MM.1S (cell line): ENCODE measurements around the gene CDK8.

ENCODE experiments used
- DNase-seq: peaks from one replicate; pipeline ENCODE4 v3.0.0-alpha.2; 2015
- H2AFZ ChIP-seq: fragments of 300-600 bp; sonication (generic); 2 replicates; pipeline ENCODE4 v1.6.0; 2016; ENCODE audit warnings: antibody characterized with exemption, low read length
- H3F3A ChIP-seq: fragments of 300-600 bp; sonication (generic); 2 replicates; pipeline ENCODE4 v1.6.1; 2016; ENCODE audit warnings: mild to moderate bottlenecking, antibody characterized with exemption, low read length, moderate library complexity, mixed read lengths; ENCODE audit not compliant: insufficient read depth
- H3K27ac ChIP-seq: fragments of 300-600 bp; sonication (generic); 2 replicates; pipeline ENCODE4 v1.5.1; 2016; ENCODE audit warnings: mild to moderate bottlenecking, low read length
- H3K27me3 ChIP-seq: fragments of 300-600 bp; sonication (generic); replicated peaks from 2 replicates; pipeline ENCODE4 v1.6.0; 2016; ENCODE audit warnings: low read length; ENCODE audit not compliant: insufficient read depth
- H3K36me3 ChIP-seq: fragments of 300-600 bp; sonication (generic); replicated peaks from 2 replicates; pipeline ENCODE4 v1.6.1; 2016; ENCODE audit warnings: mild to moderate bottlenecking, low read length, mixed read lengths; ENCODE audit not compliant: insufficient read depth
- H3K4me1 ChIP-seq: fragments of 300-600 bp; sonication (generic); 2 replicates; pipeline ENCODE4 v1.6.1; 2016; ENCODE audit warnings: low read length, mixed read lengths
- H3K4me2 ChIP-seq: fragments of 300-600 bp; sonication (generic); 2 replicates; pipeline ENCODE4 v1.6.0; 2016; ENCODE audit warnings: low read depth, low read length
- H3K4me3 ChIP-seq: fragments of 300-600 bp; sonication (generic); 2 replicates; pipeline ENCODE4 v1.5.1; 2016; ENCODE audit warnings: low read length, mixed read lengths
- H3K79me2 ChIP-seq: fragments of 300-600 bp; sonication (generic); 2 replicates; pipeline ENCODE4 v1.6.1; 2016; ENCODE audit warnings: mixed run types, low read length, mixed read lengths
- H3K9ac ChIP-seq: fragments of 300-600 bp; sonication (generic); 2 replicates; pipeline ENCODE4 v1.6.1; 2016; ENCODE audit warnings: low read length, mixed read lengths
- H3K9me2 ChIP-seq: fragments of 300-600 bp; sonication (generic); replicated peaks from 2 replicates; pipeline ENCODE4 v1.6.1; 2016; ENCODE audit warnings: mild to moderate bottlenecking, low read length, mixed read lengths; ENCODE audit not compliant: insufficient read depth
- H3K9me3 ChIP-seq: fragments of 300-600 bp; sonication (generic); replicated peaks from 2 replicates; pipeline ENCODE4 v1.6.1; 2016; ENCODE audit warnings: mild to moderate bottlenecking, low read length, mixed read lengths; ENCODE audit not compliant: insufficient read depth
- H4K20me1 ChIP-seq: fragments of 300-600 bp; sonication (generic); 2 replicates; pipeline ENCODE4 v1.6.1; 2016; ENCODE audit warnings: mild to moderate bottlenecking, low read length, moderate library complexity, mixed read lengths; ENCODE audit not compliant: insufficient read depth
- CTCF ChIP-seq: fragments of 300-600 bp; sonication (generic); IDR thresholded peaks from 2 replicates; pipeline ENCODE4 v1.5.1; 2016; ENCODE audit warnings: antibody characterized with exemption, low read length, mixed read lengths
- EZH2 ChIP-seq: fragments of 300-600 bp; sonication (generic); optimal IDR thresholded peaks from 2 replicates; pipeline ENCODE3; 2017; ENCODE audit warnings: low read depth, mild to moderate bottlenecking, antibody characterized with exemption, low read length, mixed read lengths
- EZH2phosphoT487 ChIP-seq: fragments of 300-600 bp; sonication (generic); IDR thresholded peaks from 2 replicates; pipeline ENCODE4 v1.6.1; 2018; ENCODE audit warnings: antibody characterized with exemption, low read length

CDK8 gene

GRCh38 chr13:26225896-26226617 is 27.9 kb upstream of the CDK8 start:
- no peaks in the 10 kb centered on the region for H4K20me1 ChIP-seq
- no peak overlapping the region for H3K4me3 ChIP-seq
- no peaks in the 10 kb centered on the region for H3K36me3 ChIP-seq
- TF ChIP-seq CTCF: no peak
- no peak for TF ChIP-seq EZH2
- TF ChIP-seq EZH2phosphoT487: no peak
- no peaks in the 10 kb centered on the region for H3K9me3 ChIP-seq
- H3K27ac ChIP-seq: no peak overlapping the region
- no peak overlapping the region for H3K4me2 ChIP-seq
- H3K4me1 ChIP-seq: no peaks in the 10 kb centered on the region
- H3K9ac ChIP-seq: no peak overlapping the region
- no peaks in the 10 kb centered on the region for H3K9me2 ChIP-seq
- no peak overlapping the region for H2AFZ ChIP-seq
- H3K79me2 ChIP-seq: peaks cover 7% of the 10 kb centered on the region
- DNase-seq: no peak
- no peaks in the 10 kb centered on the region for H3F3A ChIP-seq
- no peaks in the 10 kb centered on the region for H3K27me3 ChIP-seq

GRCh38 chr13:26227166-26227971 is 26.6 kb upstream of the CDK8 start:
- Histone ChIP-seq H3K4me3 (no peak overlapping the region), H3K36me3 (no peaks in the 10 kb centered on the region), H3K27ac (no peak overlapping the region), H4K20me1 (no peaks in the 10 kb centered on the region), H3K9me3 (no peaks in the 10 kb centered on the region), H3K9ac (no peak overlapping the region), H3K27me3 (no peaks in the 10 kb centered on the region), H3K9me2 (no peaks in the 10 kb centered on the region), H2AFZ (no peak overlapping the region), H3K4me1 (no peaks in the 10 kb centered on the region), H3F3A (no peaks in the 10 kb centered on the region), H3K79me2 (no peaks in the 10 kb centered on the region), H3K4me2 (no peak overlapping the region)
- no peak for DNase-seq
- TF ChIP-seq EZH2 (no peak), EZH2phosphoT487 (no peak), CTCF (no peak)

- Histone ChIP-seq H3K4me1 (no peaks in the 10 kb centered on the region), H3K4me2 (no peak overlapping the region), H3K9me2 (no peaks in the 10 kb centered on the region), H3K27ac (no peak overlapping the region), H2AFZ (no peak overlapping the region), H4K20me1 (no peaks in the 10 kb centered on the region), H3K9ac (no peak overlapping the region), H3K4me3 (no peak overlapping the region), H3K79me2 (no peaks in the 10 kb centered on the region), H3K9me3 (no peaks in the 10 kb centered on the region), H3K27me3 (no peaks in the 10 kb centered on the region), H3F3A (no peaks in the 10 kb centered on the region), H3K36me3 (no peaks in the 10 kb centered on the region)
- DNase-seq: no peak
- TF ChIP-seq EZH2 (no peak), EZH2phosphoT487 (no peak), CTCF (no peak)
Measured at GRCh38 chr13:26228096-26228495, 25.8 kb upstream of the CDK8 start.
